ENCODE measurements around the gene SLC29A1.

The SLC29A1 gene

GRCh38 chr6:44250067-44250717 is 26.8 kb downstream of the SLC29A1 start:
- Histone ChIP-seq H3K9me3 (ENCODE audit: insufficient read depth, low read length, severe bottlenecking) (no peaks in the 10 kb centered on the region), H3K9ac (ENCODE audit: low read depth, low read length) (no peak overlapping the region), H3K79me2 (ENCODE audit: insufficient read depth, low read length) (peaks cover 51% of the 10 kb centered on the region), H3K36me3 (ENCODE audit: insufficient read depth, low read length) (peaks cover 77% of the 10 kb centered on the region), H3K4me1 (ENCODE audit: insufficient read depth, low read length) (peaks cover 66% of the 10 kb centered on the region), H4K20me1 (ENCODE audit: insufficient read depth, low read length) (peaks cover 73% of the 10 kb centered on the region), H3K27me3 (ENCODE audit: insufficient read depth, low read length, poor library complexity) (no peaks in the 10 kb centered on the region), H3K4me3 (ENCODE audit: low read depth in 1 of 2, low read length in 2 of 2) (peak overlapping the region in 1 of 2 experiments; percentile 84; a peak in 1 of 4 replicates), H3K27ac (ENCODE audit: low read length) (no peak overlapping the region), H2AFZ (ENCODE audit: low read depth, low read length) (no peak overlapping the region), H3K4me2 (ENCODE audit: insufficient read depth, low read length) (peak overlapping the region; percentile 92; the same call in 1 of the 2 replicates)
- no peak for TF ChIP-seq CTCF (IDR thresholded peaks at IDR 0.05; ENCODE audit: borderline replicate concordance, extremely low read depth, low read length, poor library complexity, severe bottlenecking)
- TF ChIP-seq EZH2 (IDR thresholded peaks at IDR 0.05; ENCODE audit: borderline replicate concordance, low read depth, low read length, severe bottlenecking) = no peak
- ATAC-seq (ENCODE audit: insufficient read depth, low read depth) (no peak), DNase-seq (no peak)

GRCh38 chr6:44250718-44251123 is 27.3 kb downstream of the SLC29A1 start:
- Histone ChIP-seq H3K9ac (ENCODE audit: low read depth, low read length) (no peak overlapping the region), H3K4me1 (ENCODE audit: insufficient read depth, low read length) (peaks cover 68% of the 10 kb centered on the region), H2AFZ (ENCODE audit: low read depth, low read length) (no peak overlapping the region), H3K79me2 (ENCODE audit: insufficient read depth, low read length) (peaks cover 51% of the 10 kb centered on the region), H3K9me3 (ENCODE audit: insufficient read depth, low read length, severe bottlenecking) (no peaks in the 10 kb centered on the region), H3K27me3 (ENCODE audit: insufficient read depth, low read length, poor library complexity) (no peaks in the 10 kb centered on the region), H3K4me3 (ENCODE audit: low read depth in 1 of 2, low read length in 2 of 2) (no peak overlapping the region), H3K4me2 (ENCODE audit: insufficient read depth, low read length) (peak overlapping the region; percentile 92; the same call in 1 of the 2 replicates), H3K36me3 (ENCODE audit: insufficient read depth, low read length) (peaks cover 81% of the 10 kb centered on the region), H4K20me1 (ENCODE audit: insufficient read depth, low read length) (peaks cover 74% of the 10 kb centered on the region), H3K27ac (ENCODE audit: low read length) (no peak overlapping the region)
- no peak for TF ChIP-seq EZH2 (IDR thresholded peaks at IDR 0.05; ENCODE audit: borderline replicate concordance, low read depth, low read length, severe bottlenecking)
- no peak for TF ChIP-seq CTCF (IDR thresholded peaks at IDR 0.05; ENCODE audit: borderline replicate concordance, extremely low read depth, low read length, poor library complexity, severe bottlenecking)
- no peak for ATAC-seq (ENCODE audit: insufficient read depth, low read depth)
- no peak for DNase-seq

- no peak for ATAC-seq (ENCODE audit: insufficient read depth, low read depth)
- Histone ChIP-seq H3K9ac (ENCODE audit: low read depth, low read length) (no peak overlapping the region), H4K20me1 (ENCODE audit: insufficient read depth, low read length) (peaks cover 74% of the 10 kb centered on the region), H3K79me2 (ENCODE audit: insufficient read depth, low read length) (peaks cover 58% of the 10 kb centered on the region), H3K27ac (ENCODE audit: low read length) (no peak overlapping the region), H3K4me1 (ENCODE audit: insufficient read depth, low read length) (peaks cover 68% of the 10 kb centered on the region), H3K9me3 (ENCODE audit: insufficient read depth, low read length, severe bottlenecking) (no peaks in the 10 kb centered on the region), H2AFZ (ENCODE audit: low read depth, low read length) (no peak overlapping the region), H3K36me3 (ENCODE audit: insufficient read depth, low read length) (peaks cover 81% of the 10 kb centered on the region), H3K4me3 (ENCODE audit: low read depth in 1 of 2, low read length in 2 of 2) (no peak overlapping the region), H3K27me3 (ENCODE audit: insufficient read depth, low read length, poor library complexity) (no peaks in the 10 kb centered on the region), H3K4me2 (ENCODE audit: insufficient read depth, low read length) (peak overlapping the region; percentile 34; the same call in 1 of the 2 replicates)
- DNase-seq = no peak
- TF ChIP-seq EZH2 (IDR thresholded peaks at IDR 0.05; ENCODE audit: borderline replicate concordance, low read depth, low read length, severe bottlenecking) (no peak), CTCF (IDR thresholded peaks at IDR 0.05; ENCODE audit: borderline replicate concordance, extremely low read depth, low read length, poor library complexity, severe bottlenecking) (no peak)
Observed at GRCh38 chr6:44251576-44252524, 28.5 kb downstream of the SLC29A1 start.

All from DND-41 (cell line).